H1 (cell line): ENCODE data around the gene PRR29. TPM values are rescaled to one million over a fixed set of nuclear protein-coding genes. Genes with fewer than 3 reads are reported as not detected.

Source experiments
- CTCF ChIA-PET: fragments of 300-600 bp; sonication (Branson Sonifier 250); formaldehyde crosslinking; loops from one replicate; lab custom pipeline; 2021; ENCODE audit not compliant: partially characterized antibody; lab: Charles Lee
- POLR2A ChIA-PET: fragments of 300-600 bp; sonication (Branson Sonifier 250); formaldehyde crosslinking; loops from one replicate; lab custom pipeline; 2021; ENCODE audit warnings: inconsistent platforms; ENCODE audit not compliant: partially characterized antibody; lab: Charles Lee
- DNase-seq, 2 experiments: peaks; one replicate each; pipeline versions ENCODE4 v3.0.0 to v3.0.0-alpha.2; 2010 to 2022; ENCODE audit warnings: low spot score in 2 of 2, low read depth in 1 of 2, mixed read lengths in 1 of 2
- FAIRE-seq: peaks from 2 replicates; lab custom pipeline; 2011; peaks lifted over from hg19 to GRCh38; lab: Jason Lieb, UNC
- H2AFZ ChIP-seq: 2 replicates; pipeline ENCODE4 v1.8.1; 2012; ENCODE audit warnings: low read length, inconsistent platforms
- H2AK5ac ChIP-seq: 2 replicates; pipeline ENCODE4 v1.6.1; 2013; ENCODE audit warnings: low read depth, low read length
- H2BK120ac ChIP-seq: replicated peaks from 2 replicates; pipeline ENCODE3; 2013; ENCODE audit warnings: low read depth, low read length, inconsistent platforms
- H2BK12ac ChIP-seq: 2 replicates; pipeline ENCODE4 v1.6.1; 2013; ENCODE audit warnings: low read depth, low read length
- H2BK15ac ChIP-seq: 2 replicates; pipeline ENCODE4 v1.6.1; 2013; ENCODE audit warnings: low read length
- H2BK20ac ChIP-seq: 2 replicates; pipeline ENCODE4 v1.6.1; 2013; ENCODE audit warnings: low read length
- H2BK5ac ChIP-seq: 2 replicates; pipeline ENCODE4 v1.6.1; 2013; ENCODE audit warnings: low read depth, low read length
- H3K14ac ChIP-seq: 2 replicates; pipeline ENCODE4 v1.6.1; 2013; ENCODE audit warnings: inconsistent platforms; ENCODE audit not compliant: insufficient read length
- H3K18ac ChIP-seq: 2 replicates; pipeline ENCODE4 v1.6.1; 2013; ENCODE audit warnings: low read length; ENCODE audit errors: extremely low read depth
- H3K23ac ChIP-seq: 2 replicates; pipeline ENCODE4 v1.6.1; 2013; ENCODE audit warnings: inconsistent platforms; ENCODE audit not compliant: insufficient read length
- H3K23me2 ChIP-seq: 2 replicates; pipeline ENCODE4 v1.6.1; 2013; ENCODE audit warnings: low read depth, low read length
- H3K27ac ChIP-seq: 2 replicates; pipeline ENCODE4 v1.6.1; 2011; ENCODE audit warnings: low read depth, low read length, inconsistent platforms
- H3K27me3 ChIP-seq, 4 experiments: replicated peaks in 1 of 4; 1 replicate in 1 of 4; 2 replicates in 3 of 4; pipeline versions ENCODE4 v1.6.1 to v1.8.1; 2011 to 2013; ENCODE audit warnings: low read length in 3 of 4, mild to moderate bottlenecking in 3 of 4, inconsistent platforms in 2 of 4, mixed read lengths in 2 of 4, moderate library complexity in 1 of 4; ENCODE audit not compliant: control insufficient read depth in 3 of 4, insufficient read depth in 3 of 4; ENCODE audit errors: extremely low read depth in 1 of 4
- H3K36me3 ChIP-seq, 4 experiments: 2 replicates each; pipeline versions ENCODE4 v1.6.1 to v1.8.1; 2011 to 2013; ENCODE audit warnings: mild to moderate bottlenecking in 4 of 4, low read length in 3 of 4, moderate library complexity in 2 of 4, control low read depth in 1 of 4, inconsistent platforms in 1 of 4; ENCODE audit not compliant: insufficient read depth in 4 of 4, control insufficient read depth in 2 of 4
- H3K4ac ChIP-seq: replicated peaks from 2 replicates; pipeline ENCODE3; 2013; ENCODE audit warnings: low read length, low read depth, mixed read lengths, inconsistent platforms; ENCODE audit not compliant: insufficient read length
- H3K4me1 ChIP-seq, 4 experiments: replicated peaks in 1 of 4; 1 replicate in 1 of 4; 2 replicates in 3 of 4; pipeline versions ENCODE4 v1.6.1 to v1.8.1; 2011 to 2013; ENCODE audit warnings: low read length in 3 of 4, inconsistent platforms in 2 of 4, mixed read lengths in 1 of 4; ENCODE audit not compliant: insufficient read depth in 4 of 4, control insufficient read depth in 3 of 4
- H3K4me2 ChIP-seq, 2 experiments: 2 replicates each; pipeline versions ENCODE4 v1.6.1 to v1.8.1; 2011 to 2013; ENCODE audit warnings: low read depth in 2 of 2, low read length in 2 of 2, control low read depth in 1 of 2, inconsistent platforms in 1 of 2, mild to moderate bottlenecking in 1 of 2; ENCODE audit not compliant: insufficient read depth in 1 of 2
- H3K4me3 ChIP-seq, 4 experiments: fragments of 200-600, 300-600 bp in 1 of 4; sonication (generic), shearing (Covaris generic), sonication (Bioruptor Twin) in 1 of 4; 2 replicates each; pipeline versions ENCODE4 v1.5.1 to v1.8.1; 2011 to 2016; ENCODE audit warnings: low read length in 4 of 4, low read depth in 3 of 4, control low read depth in 2 of 4, inconsistent platforms in 2 of 4, mild to moderate bottlenecking in 2 of 4, mixed read lengths in 1 of 4, moderate library complexity in 1 of 4; ENCODE audit not compliant: insufficient read depth in 2 of 4; ENCODE audit errors: extremely low read depth in 1 of 4
- H3K56ac ChIP-seq: replicated peaks from 2 replicates; pipeline ENCODE3; 2013; ENCODE audit warnings: low read depth, mild to moderate bottlenecking, mixed read lengths, low read length, inconsistent platforms; ENCODE audit not compliant: insufficient read length
- H3K79me1 ChIP-seq: 2 replicates; pipeline ENCODE4 v1.6.1; 2013; ENCODE audit warnings: low read depth, low read length, control low read depth
- H3K79me2 ChIP-seq, 2 experiments: 2 replicates each; pipeline versions ENCODE4 v1.6.1 to v1.8.1; 2012 to 2013; ENCODE audit warnings: low read length in 2 of 2, mild to moderate bottlenecking in 2 of 2, inconsistent platforms in 1 of 2; ENCODE audit not compliant: insufficient read depth in 2 of 2, control insufficient read depth in 1 of 2
- H3K9ac ChIP-seq, 4 experiments: replicated peaks in 1 of 4; 1 replicate in 1 of 4; 2 replicates in 3 of 4; pipeline versions ENCODE4 v1.6.1 to v1.8.1; 2011 to 2013; ENCODE audit warnings: low read depth in 3 of 4, low read length in 3 of 4, control low read depth in 2 of 4, mild to moderate bottlenecking in 2 of 4, moderate library complexity in 2 of 4, inconsistent platforms in 1 of 4; ENCODE audit errors: extremely low read depth in 1 of 4
- H3K9me3 ChIP-seq, 2 experiments: 2 replicates each; pipeline versions ENCODE4 v1.6.1 to v1.8.1; 2012 to 2013; ENCODE audit warnings: mild to moderate bottlenecking in 2 of 2, moderate library complexity in 2 of 2, control low read depth in 1 of 2, inconsistent platforms in 1 of 2, low read depth in 1 of 2, low read length in 1 of 2, mixed read lengths in 1 of 2; ENCODE audit not compliant: insufficient read depth in 2 of 2
- H4K20me1 ChIP-seq, 2 experiments: replicated peaks in 1 of 2; 2 replicates each; pipeline versions ENCODE3 to v1.8.1; 2011 to 2013; ENCODE audit warnings: inconsistent platforms in 2 of 2, low read length in 2 of 2, mild to moderate bottlenecking in 1 of 2; ENCODE audit not compliant: insufficient read depth in 2 of 2, control insufficient read depth in 1 of 2
- H4K5ac ChIP-seq: 2 replicates; pipeline ENCODE4 v1.6.1; 2013; ENCODE audit warnings: low read length, low read depth, mixed read lengths, inconsistent platforms; ENCODE audit not compliant: insufficient read length
- H4K8ac ChIP-seq: 2 replicates; pipeline ENCODE4 v1.8.0; 2013; ENCODE audit warnings: mild to moderate bottlenecking, moderate library complexity, low read length, inconsistent platforms; ENCODE audit not compliant: insufficient read depth; ENCODE audit errors: extremely low read depth
- H4K91ac ChIP-seq: replicated peaks from 2 replicates; pipeline ENCODE3; 2013; ENCODE audit warnings: low read length, mixed read lengths, inconsistent platforms; ENCODE audit not compliant: insufficient read length
- NANOG ChIP-seq: IDR thresholded peaks from 2 replicates; pipeline ENCODE4 v1.6.1; 2011; ENCODE audit warnings: low read length, low read depth, mild to moderate bottlenecking, inconsistent platforms; ENCODE audit not compliant: insufficient read depth, poor library complexity, severe bottlenecking
- SP1 ChIP-seq: IDR thresholded peaks from 2 replicates; pipeline ENCODE4 v1.6.1; 2011; ENCODE audit warnings: low read depth, low read length
- WGBS, 2 experiments: shearing (Covaris generic) in 1 of 2; methylation state at CpG; one replicate each; pipeline versions ENCODE4 v1.1.6 to v1.1.7; 2013 to 2015; ENCODE audit warnings: low lambda C conversion rate in 2 of 2, mixed read lengths in 2 of 2, inconsistent platforms in 1 of 2, low coverage in 1 of 2, missing lambda C conversion rate in 1 of 2; ENCODE audit not compliant: insufficient replicate concordance in 2 of 2, insufficient coverage in 1 of 2, insufficient read length in 1 of 2; ENCODE audit errors: extremely low coverage in 1 of 2, missing lambda C conversion rate in 1 of 2; 5-methylcytosine and 5-hydroxymethylcytosine counted together
- polyA plus RNA-seq, 7 experiments: library from polyadenylated mRNA; depleted of rRNA in 3 of 7; stranded (reverse) in 5 of 7; unstranded in 2 of 7; fragments of >200 nt in 5 of 7; fragments of 200-250 nt in 2 of 7; gene quantifications; 1 replicate in 5 of 7; 2 replicates in 1 of 7; 4 replicates in 1 of 7; pipeline versions ENCODE4 v1.2.1 to v1.2.3, GENCODE V29; 2011 to 2013; ENCODE audit warnings: missing spikeins in 2 of 7, mixed read lengths in 2 of 7
- total RNA-seq: library from RNA; stranded (reverse); fragmentation: NEBNext Ultra II Directional; extraction: Animal tissue kit (Norgen Biotek cat#: 25700); gene quantifications from 2 replicates; pipeline ENCODE4 v1.2.1, GENCODE V29; 2021

PRR29 gene
- total and polyA plus RNA-seq, 2 of the 8 experiments (the other 6 are each of a cell fraction or from before 2014, with no cell fraction given): 0.67 to 0.83 TPM

GRCh38 chr17:64009571-64010402 is 11.6 kb downstream of the PRR29 start:
- H4K8ac ChIP-seq: no peak overlapping the region
- H3K4ac ChIP-seq: no peak overlapping the region
- no peak overlapping the region for H2BK15ac ChIP-seq
- H2BK5ac ChIP-seq: no peak overlapping the region
- ChIA-PET POLR2A (interaction anchor here (1.5 kb wide), 1 partner anchor 136 kb away, joined by 5 read pairs; no protein-coding TSS in a partner anchor), CTCF (interaction anchor here (0.7 to 1.7 kb wide), 4 partner anchors 8 to 90 kb away, joined by 4 to 7 read pairs (median 6); partner anchors contain the start of gene ICAM2)
- H2BK12ac ChIP-seq: no peak overlapping the region
- no peak overlapping the region for H3K14ac ChIP-seq
- WGBS, 2 experiments: 74% methylated on average over 8 of the region's 8 CpGs; no CpG with 5 or more reads in 1 of the 2 experiments
- H2BK120ac ChIP-seq: no peak overlapping the region
- H3K79me2 ChIP-seq: no peaks in the 10 kb centered on the region
- no peak overlapping the region for H2AFZ ChIP-seq
- TF ChIP-seq SP1 (no peak), NANOG (peak; percentile 8)
- peaks cover 0 to 10% (median 5%) of the 10 kb centered on the region in 4 experiments; a peak in 4 of 7 replicates for H3K4me1 ChIP-seq
- H4K5ac ChIP-seq: no peak overlapping the region
- no peak overlapping the region for H3K18ac ChIP-seq
- H3K4me3 ChIP-seq: no peak overlapping the region
- no peak overlapping the region for H3K9ac ChIP-seq
- DNase-seq (peak in 1 of 2 experiments; percentile 24), FAIRE-seq (no peak)
- no peak overlapping the region for H2BK20ac ChIP-seq
- H3K79me1 ChIP-seq: no peaks in the 10 kb centered on the region
- H3K56ac ChIP-seq: no peak overlapping the region
- no peaks in the 10 kb centered on the region for H3K23me2 ChIP-seq
- no peaks in the 10 kb centered on the region for H3K9me3 ChIP-seq
- H3K23ac ChIP-seq: no peak overlapping the region
- no peak overlapping the region for H3K4me2 ChIP-seq
- H2AK5ac ChIP-seq: no peak overlapping the region
- H4K20me1 ChIP-seq: no peaks in the 10 kb centered on the region
- no peak overlapping the region for H3K27ac ChIP-seq
- no peaks in the 10 kb centered on the region for H3K27me3 ChIP-seq
- H3K36me3 ChIP-seq: no peaks in the 10 kb centered on the region
- H4K91ac ChIP-seq: no peak overlapping the region
